ENCODE data around the gene HMCN1.

DNA sequence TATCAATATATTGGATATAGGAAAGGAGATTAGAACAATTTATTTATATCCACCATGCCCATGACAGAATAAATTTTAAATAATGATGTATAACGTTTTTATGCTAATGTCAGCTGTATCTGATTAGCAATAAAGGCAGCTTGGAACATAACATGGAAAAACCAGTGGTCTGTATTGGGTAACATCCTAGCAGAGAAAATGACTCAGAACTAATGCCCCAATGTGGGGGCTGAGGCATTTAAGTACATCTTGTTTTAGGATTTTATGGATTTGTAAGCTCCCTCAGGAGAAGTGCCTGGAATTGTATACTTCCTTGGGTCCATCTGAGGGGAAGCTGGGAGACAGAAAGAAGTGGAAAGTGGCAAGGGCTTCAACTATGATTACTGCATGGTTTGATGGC, 82.3 kb downstream of the HMCN1 start:
- TF ChIP-seq CTCF (IDR thresholded peaks at IDR 0.05) (no peak), POLR2A (IDR thresholded peaks at IDR 0.05) (no peak)

Data from heart left ventricle (tissue), 13 donors.